Measurements from ENCODE around the gene PDCD4.

DNA sequence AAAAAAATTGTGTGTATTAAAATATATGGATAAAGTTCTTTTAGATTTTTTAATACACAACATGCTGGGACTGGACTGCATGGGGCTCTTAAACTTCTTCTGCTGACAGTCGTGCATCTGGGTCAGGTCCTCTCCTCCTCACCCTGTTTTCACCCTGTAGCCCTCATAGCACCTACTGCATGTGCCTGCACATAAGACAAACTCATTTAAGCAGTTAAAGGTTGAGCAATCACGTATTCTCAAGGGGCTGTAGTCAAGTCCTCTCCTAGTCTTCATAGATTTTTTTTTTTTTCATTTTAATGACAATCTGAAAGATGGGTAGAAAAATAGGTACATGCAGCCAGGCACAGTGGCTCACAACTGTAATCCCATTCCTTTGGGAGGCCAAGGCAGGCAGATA lies 23.6 kb upstream of the PDCD4 start:
- TF ChIP-seq POLR2A (IDR thresholded peaks at IDR 0.05; ENCODE audit: low read depth, low read length): no peak
- TF ChIP-seq POLR2AphosphoS5 (IDR thresholded peaks at IDR 0.05; ENCODE audit: insufficient read depth, low read depth, low read length): no peak

All from endothelial cell of umbilical vein (primary cell).